ENCODE data around the gene SIK2. TPM values are rescaled to one million over a fixed set of nuclear protein-coding genes. Genes with fewer than 3 reads are reported as not detected.

SIK2 gene
- total and polyA plus RNA-seq, 9 of the 15 experiments (the other 6 are each of a cell fraction or from before 2014, with no cell fraction given) = 0.74 to 11.6 (median 3.8) TPM

DNA sequence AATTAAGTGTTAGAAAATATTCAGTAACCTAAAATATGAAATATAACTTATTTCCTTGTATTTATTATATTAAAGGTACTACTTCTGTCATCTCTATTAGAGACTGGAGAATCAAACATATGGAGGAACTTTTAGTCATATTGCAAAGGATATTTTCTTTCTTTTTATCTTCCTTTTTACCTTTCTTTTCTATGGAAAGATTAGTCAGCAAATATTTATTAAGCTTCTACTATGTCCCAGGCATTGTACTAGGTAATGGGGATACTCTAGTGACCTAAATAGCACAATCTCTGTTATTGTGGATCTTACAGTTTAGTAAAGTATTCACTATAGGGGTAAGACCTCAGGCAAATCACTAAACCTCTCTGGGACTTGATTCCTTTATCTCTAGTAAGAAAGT, 18.3 kb downstream of the SIK2 start:
- H3K9me3 ChIP-seq (replicated peaks; ENCODE audit: control insufficient read depth, insufficient read depth, low read depth, low read length) = no peaks in the 10 kb centered on the region
- in situ Hi-C loops (cut with MboI) = no loop called here
- H3K4me2 ChIP-seq (ENCODE audit: insufficient read depth, low read length) = no peak overlapping the region
- DNase-seq (ENCODE audit: extremely low read depth in 1 of 4, low spot score in 3 of 4) (no peak), ATAC-seq (no peak), FAIRE-seq (no peak)
- H4K20me1 ChIP-seq (replicated peaks; ENCODE audit: control insufficient read depth, insufficient read depth, low read length) = no peaks in the 10 kb centered on the region
- H3K27me3 ChIP-seq (ENCODE audit: control insufficient read depth in 2 of 2, insufficient read depth in 2 of 2, low read length in 2 of 2) = no peaks in the 10 kb centered on the region
- H2AFZ ChIP-seq (ENCODE audit: low read depth, low read length) = no peak overlapping the region
- TF ChIP-seq NRF1 (conservative IDR thresholded peaks at IDR 0.05 in 1 of 2, IDR thresholded peaks at IDR 0.05 in 1 of 2) = no peak
- TF ChIP-seq CREM (IDR thresholded peaks at IDR 0.05; ENCODE audit: low read depth) = no peak
- peak; percentile 76 for TF ChIP-seq ZNF316 (IDR thresholded peaks at IDR 0.05)
- TF ChIP-seq POLR2B (IDR thresholded peaks at IDR 0.05; ENCODE audit: low read depth, partially characterized antibody) = no peak
- TF ChIP-seq, protein P1, sequence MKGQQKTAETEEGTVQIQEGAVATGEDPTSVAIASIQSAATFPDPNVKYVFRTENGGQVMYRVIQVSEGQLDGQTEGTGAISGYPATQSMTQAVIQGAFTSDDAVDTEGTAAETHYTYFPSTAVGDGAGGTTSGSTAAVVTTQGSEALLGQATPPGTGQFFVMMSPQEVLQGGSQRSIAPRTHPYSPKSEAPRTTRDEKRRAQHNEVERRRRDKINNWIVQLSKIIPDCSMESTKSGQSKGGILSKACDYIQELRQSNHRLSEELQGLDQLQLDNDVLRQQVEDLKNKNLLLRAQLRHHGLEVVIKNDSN (CRISPR knock-in tag; IDR thresholded peaks at IDR 0.05) = no peak
- TF ChIP-seq C11orf30 (IDR thresholded peaks at IDR 0.05; ENCODE audit: low read depth) = peak; percentile 45
- TF ChIP-seq, protein P2, sequence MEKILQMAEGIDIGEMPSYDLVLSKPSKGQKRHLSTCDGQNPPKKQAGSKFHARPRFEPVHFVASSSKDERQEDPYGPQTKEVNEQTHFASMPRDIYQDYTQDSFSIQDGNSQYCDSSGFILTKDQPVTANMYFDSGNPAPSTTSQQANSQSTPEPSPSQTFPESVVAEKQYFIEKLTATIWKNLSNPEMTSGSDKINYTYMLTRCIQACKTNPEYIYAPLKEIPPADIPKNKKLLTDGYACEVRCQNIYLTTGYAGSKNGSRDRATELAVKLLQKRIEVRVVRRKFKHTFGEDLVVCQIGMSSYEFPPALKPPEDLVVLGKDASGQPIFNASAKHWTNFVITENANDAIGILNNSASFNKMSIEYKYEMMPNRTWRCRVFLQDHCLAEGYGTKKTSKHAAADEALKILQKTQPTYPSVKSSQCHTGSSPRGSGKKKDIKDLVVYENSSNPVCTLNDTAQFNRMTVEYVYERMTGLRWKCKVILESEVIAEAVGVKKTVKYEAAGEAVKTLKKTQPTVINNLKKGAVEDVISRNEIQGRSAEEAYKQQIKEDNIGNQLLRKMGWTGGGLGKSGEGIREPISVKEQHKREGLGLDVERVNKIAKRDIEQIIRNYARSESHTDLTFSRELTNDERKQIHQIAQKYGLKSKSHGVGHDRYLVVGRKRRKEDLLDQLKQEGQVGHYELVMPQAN (IDR thresholded peaks at IDR 0.05; ENCODE audit: borderline replicate concordance) = no peak
- TF ChIP-seq, protein P3, sequence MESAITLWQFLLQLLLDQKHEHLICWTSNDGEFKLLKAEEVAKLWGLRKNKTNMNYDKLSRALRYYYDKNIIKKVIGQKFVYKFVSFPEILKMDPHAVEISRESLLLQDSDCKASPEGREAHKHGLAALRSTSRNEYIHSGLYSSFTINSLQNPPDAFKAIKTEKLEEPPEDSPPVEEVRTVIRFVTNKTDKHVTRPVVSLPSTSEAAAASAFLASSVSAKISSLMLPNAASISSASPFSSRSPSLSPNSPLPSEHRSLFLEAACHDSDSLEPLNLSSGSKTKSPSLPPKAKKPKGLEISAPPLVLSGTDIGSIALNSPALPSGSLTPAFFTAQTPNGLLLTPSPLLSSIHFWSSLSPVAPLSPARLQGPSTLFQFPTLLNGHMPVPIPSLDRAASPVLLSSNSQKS (CRISPR knock-in tag; IDR thresholded peaks at IDR 0.05) = no peak
- TF ChIP-seq SMAD2 (IDR thresholded peaks at IDR 0.05; ENCODE audit: low read depth, low read length) = no peak
- TF ChIP-seq NEUROD1 (IDR thresholded peaks at IDR 0.05; ENCODE audit: borderline replicate concordance, low read depth, low read length, partially characterized antibody) = no peak
- TF ChIP-seq ZNF408 (CRISPR knock-in tag; IDR thresholded peaks at IDR 0.05; ENCODE audit: low read depth) = no peak
- TF ChIP-seq MCM5 (IDR thresholded peaks at IDR 0.05; ENCODE audit: low read depth) = no peak
- no peak overlapping the region for H3K4me3 ChIP-seq
- no peak overlapping the region for H3K27ac ChIP-seq (ENCODE audit: extremely low read depth, low read depth, low read length)
- peaks cover 0 to 3% of the 10 kb centered on the region in 2 experiments; a peak in 1 of 5 replicates for H3K4me1 ChIP-seq (replicated peaks in 1 of 2; ENCODE audit: control insufficient read depth in 2 of 2, insufficient read depth in 2 of 2, low read length in 2 of 2)
- intact Hi-C loops (cut with micrococcal nuclease) = no loop called here
- CTCF ChIA-PET (ENCODE audit: low intra/inter-chr PET ratio) = no interaction called here
- H3K36me3 ChIP-seq (ENCODE audit: control insufficient read depth, insufficient read depth, low read length) = peaks cover 44% of the 10 kb centered on the region
- POLR2A ChIA-PET = interaction anchor here (0.7 kb wide), 1 partner anchor 22 kb away, joined by 3 read pairs; no protein-coding TSS in a partner anchor
- no TSS peak for BruUV-seq (replicated peaks)
- H3K9ac ChIP-seq (ENCODE audit: insufficient read depth in 1 of 2, low read depth in 2 of 2, low read length in 2 of 2) = no peak overlapping the region
- no peaks in the 10 kb centered on the region for H3K79me2 ChIP-seq (ENCODE audit: control insufficient read depth, insufficient read depth, low read length)
- H3K9me1 ChIP-seq (ENCODE audit: control insufficient read depth, insufficient read depth, low read length) = no peaks in the 10 kb centered on the region
